ENCODE results near the gene NPHP4. TPM values are rescaled to one million over a fixed set of nuclear protein-coding genes. Genes with fewer than 3 reads are reported as not detected.

Gene NPHP4
- total RNA-seq, 1 experiment from 2014 or later = 18.8 TPM

- TF ChIP-seq EZH2 (IDR thresholded peaks at IDR 0.05; ENCODE audit: low read length, unreplicated experiment) (no peak), EZH2phosphoT487 (IDR thresholded peaks at IDR 0.05; ENCODE audit: borderline replicate concordance, low read length) (no peak)
- TF ChIP-seq, protein P1, sequence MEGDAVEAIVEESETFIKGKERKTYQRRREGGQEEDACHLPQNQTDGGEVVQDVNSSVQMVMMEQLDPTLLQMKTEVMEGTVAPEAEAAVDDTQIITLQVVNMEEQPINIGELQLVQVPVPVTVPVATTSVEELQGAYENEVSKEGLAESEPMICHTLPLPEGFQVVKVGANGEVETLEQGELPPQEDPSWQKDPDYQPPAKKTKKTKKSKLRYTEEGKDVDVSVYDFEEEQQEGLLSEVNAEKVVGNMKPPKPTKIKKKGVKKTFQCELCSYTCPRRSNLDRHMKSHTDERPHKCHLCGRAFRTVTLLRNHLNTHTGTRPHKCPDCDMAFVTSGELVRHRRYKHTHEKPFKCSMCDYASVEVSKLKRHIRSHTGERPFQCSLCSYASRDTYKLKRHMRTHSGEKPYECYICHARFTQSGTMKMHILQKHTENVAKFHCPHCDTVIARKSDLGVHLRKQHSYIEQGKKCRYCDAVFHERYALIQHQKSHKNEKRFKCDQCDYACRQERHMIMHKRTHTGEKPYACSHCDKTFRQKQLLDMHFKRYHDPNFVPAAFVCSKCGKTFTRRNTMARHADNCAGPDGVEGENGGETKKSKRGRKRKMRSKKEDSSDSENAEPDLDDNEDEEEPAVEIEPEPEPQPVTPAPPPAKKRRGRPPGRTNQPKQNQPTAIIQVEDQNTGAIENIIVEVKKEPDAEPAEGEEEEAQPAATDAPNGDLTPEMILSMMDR (conservative IDR thresholded peaks at IDR 0.05; ENCODE audit: low read depth, low read length) = no peak
- DNase-seq (no peak), ATAC-seq (no peak)
- no peaks in the 10 kb centered on the region for H3K79me2 ChIP-seq (ENCODE audit: low read length)
- H3K4me1 ChIP-seq (ENCODE audit: insufficient read depth, low read length) = no peaks in the 10 kb centered on the region
- no peak overlapping the region for H3K4me2 ChIP-seq (ENCODE audit: low read length)
- CTCF ChIA-PET = no interaction called here
- H4K20me1 ChIP-seq (ENCODE audit: low read length) = no peaks in the 10 kb centered on the region
- H3K27me3 ChIP-seq (ENCODE audit: low read length) = no peaks in the 10 kb centered on the region
- intact Hi-C loops (cut with micrococcal nuclease) = no loop called here
- H3K4me3 ChIP-seq (ENCODE audit: low read length) = no peak overlapping the region
- H3K36me3 ChIP-seq (ENCODE audit: low read depth, low read length) = no peaks in the 10 kb centered on the region; the same call in 1 of the 2 replicates
- no peaks in the 10 kb centered on the region for H3F3A ChIP-seq (ENCODE audit: low read length, unreplicated experiment)
- H3K27ac ChIP-seq (ENCODE audit: low read length) = no peak overlapping the region
- POLR2A ChIA-PET (ENCODE audit: unreplicated experiment) = no interaction called here
- H3K9me2 ChIP-seq (replicated peaks; ENCODE audit: low read length) = no peaks in the 10 kb centered on the region
- H2AFZ ChIP-seq (ENCODE audit: low read length) = no peak overlapping the region
- no TSS peak for BruUV-seq (replicated peaks)
- H3K9ac ChIP-seq (ENCODE audit: low read length) = no peak overlapping the region
- no peaks in the 10 kb centered on the region for H3K9me3 ChIP-seq (ENCODE audit: low read length)
These were observed 54.1 kb downstream of the NPHP4 start for GRCh38 chr1:5938101-5938646.

GRCh38 chr1:5937373-5937857 lies 54.8 kb downstream of the NPHP4 start:
- H2AFZ ChIP-seq (ENCODE audit: low read length) = no peak overlapping the region
- H3K4me2 ChIP-seq (ENCODE audit: low read length) = no peak overlapping the region
- H3K4me3 ChIP-seq (ENCODE audit: low read length) = no peak overlapping the region
- intact Hi-C loops (cut with micrococcal nuclease) = no loop called here
- H3K4me1 ChIP-seq (ENCODE audit: insufficient read depth, low read length) = no peaks in the 10 kb centered on the region
- no TSS peak for BruUV-seq (replicated peaks)
- POLR2A ChIA-PET (ENCODE audit: unreplicated experiment) = no interaction called here
- ATAC-seq = no peak
- no peaks in the 10 kb centered on the region for H4K20me1 ChIP-seq (ENCODE audit: low read length)
- H3K27ac ChIP-seq (ENCODE audit: low read length) = no peak overlapping the region
- peaks cover 7% of the 10 kb centered on the region; the same call in 1 of the 2 replicates for H3K36me3 ChIP-seq (ENCODE audit: low read depth, low read length)
- DNase-seq = no peak
- TF ChIP-seq EZH2phosphoT487 (IDR thresholded peaks at IDR 0.05; ENCODE audit: borderline replicate concordance, low read length) (no peak), EZH2 (IDR thresholded peaks at IDR 0.05; ENCODE audit: low read length, unreplicated experiment) (no peak)
- TF ChIP-seq, protein P1 (conservative IDR thresholded peaks at IDR 0.05; ENCODE audit: low read depth, low read length) = no peak
- no peaks in the 10 kb centered on the region for H3K79me2 ChIP-seq (ENCODE audit: low read length)
- no peaks in the 10 kb centered on the region for H3K9me2 ChIP-seq (replicated peaks; ENCODE audit: low read length)
- H3F3A ChIP-seq (ENCODE audit: low read length, unreplicated experiment) = no peaks in the 10 kb centered on the region
- CTCF ChIA-PET = no interaction called here
- no peaks in the 10 kb centered on the region for H3K27me3 ChIP-seq (ENCODE audit: low read length)
- H3K9me3 ChIP-seq (ENCODE audit: low read length) = no peaks in the 10 kb centered on the region
- no peak overlapping the region for H3K9ac ChIP-seq (ENCODE audit: low read length)

- H4K20me1 ChIP-seq (ENCODE audit: low read length) = no peaks in the 10 kb centered on the region
- TF ChIP-seq, protein P1 (conservative IDR thresholded peaks at IDR 0.05; ENCODE audit: low read depth, low read length) = no peak
- TF ChIP-seq EZH2phosphoT487 (IDR thresholded peaks at IDR 0.05; ENCODE audit: borderline replicate concordance, low read length) (no peak), EZH2 (IDR thresholded peaks at IDR 0.05; ENCODE audit: low read length, unreplicated experiment) (no peak)
- ChIA-PET CTCF (no interaction called here), POLR2A (ENCODE audit: unreplicated experiment) (no interaction called here)
- no peak overlapping the region for H3K4me3 ChIP-seq (ENCODE audit: low read length)
- no peaks in the 10 kb centered on the region for H3K27me3 ChIP-seq (ENCODE audit: low read length)
- no peaks in the 10 kb centered on the region for H3K9me3 ChIP-seq (ENCODE audit: low read length)
- H3K4me2 ChIP-seq (ENCODE audit: low read length) = no peak overlapping the region
- intact Hi-C loops (cut with micrococcal nuclease) = no loop called here
- no TSS peak for BruUV-seq (replicated peaks)
- no peak overlapping the region for H3K9ac ChIP-seq (ENCODE audit: low read length)
- H3K36me3 ChIP-seq (ENCODE audit: low read depth, low read length) = peaks cover 12% of the 10 kb centered on the region; the same call in 1 of the 2 replicates
- H3K79me2 ChIP-seq (ENCODE audit: low read length) = no peaks in the 10 kb centered on the region
- H3F3A ChIP-seq (ENCODE audit: low read length, unreplicated experiment) = no peaks in the 10 kb centered on the region
- H3K4me1 ChIP-seq (ENCODE audit: insufficient read depth, low read length) = no peaks in the 10 kb centered on the region
- no peaks in the 10 kb centered on the region for H3K9me2 ChIP-seq (replicated peaks; ENCODE audit: low read length)
- H2AFZ ChIP-seq (ENCODE audit: low read length) = no peak overlapping the region
- no peak overlapping the region for H3K27ac ChIP-seq (ENCODE audit: low read length)
- DNase-seq (no peak), ATAC-seq (no peak)
These were observed 55.4 kb downstream of the NPHP4 start for GRCh38 chr1:5936621-5937372.
